ENCODE measurements around the gene NSD2.

GRCh38 chr4:1887052-1887451 lies 15.9 kb downstream of the NSD2 start:
- TF ChIP-seq CTCF (IDR thresholded peaks at IDR 0.05) = no peak
- no peak for TF ChIP-seq POLR2A (IDR thresholded peaks at IDR 0.05)
